AG09309 (cell line): Measurements from ENCODE around the gene SLX9.

Experiments
- DNase-seq: peaks from one replicate; pipeline ENCODE4 v3.0.0-alpha.2; 2010; ENCODE audit warnings: low read depth
- H3K4me3 ChIP-seq: 2 replicates; pipeline ENCODE4 v1.5.1; 2011; ENCODE audit warnings: mild to moderate bottlenecking, low read depth, low read length, moderate library complexity; ENCODE audit not compliant: control insufficient read depth
- TF ChIP-seq, protein P1 (sequence below): IDR thresholded peaks from 2 replicates; pipeline ENCODE4 v1.5.1; 2011; ENCODE audit warnings: mild to moderate bottlenecking, low read depth, low read length, inconsistent platforms; ENCODE audit not compliant: insufficient read depth, control insufficient read depth; ENCODE audit errors: missing control alignments

SLX9 gene

DNA sequence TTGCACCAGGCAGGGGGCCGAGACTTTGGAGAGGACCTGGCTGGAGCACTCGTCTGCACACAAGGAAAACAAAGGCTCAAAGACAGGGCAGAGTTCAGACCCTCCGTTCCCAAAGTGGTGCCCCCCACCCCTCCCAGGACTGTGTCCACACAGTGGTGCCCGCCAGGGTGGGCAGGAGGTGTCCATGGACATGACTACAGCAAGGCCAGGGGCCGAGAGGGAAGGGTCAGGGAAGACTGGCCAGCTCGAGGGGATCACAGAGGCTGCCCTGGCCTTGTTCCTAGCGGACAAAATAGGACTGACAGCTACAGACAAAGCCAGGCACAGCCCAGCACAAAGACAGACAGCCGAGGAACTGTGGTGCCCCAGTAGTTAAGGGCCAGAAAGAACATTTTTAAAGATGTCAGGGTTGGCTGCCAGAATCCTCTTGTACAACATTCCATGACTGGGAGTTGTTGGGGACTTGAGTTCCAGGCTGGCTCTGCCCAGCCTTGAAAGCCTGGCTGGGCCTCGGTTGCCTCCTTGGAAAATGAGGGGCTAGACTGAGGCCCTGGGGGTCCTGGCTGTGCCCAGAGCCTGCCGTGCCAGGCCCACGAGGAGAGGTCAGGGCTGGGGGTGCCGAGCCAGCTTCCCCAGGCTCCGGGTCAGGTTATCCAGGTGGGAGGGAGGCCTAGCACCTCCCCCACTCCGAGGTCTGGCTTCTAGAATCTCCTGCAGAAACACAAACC is 63.7 kb downstream of the SLX9 start:
- TF ChIP-seq, protein P1, sequence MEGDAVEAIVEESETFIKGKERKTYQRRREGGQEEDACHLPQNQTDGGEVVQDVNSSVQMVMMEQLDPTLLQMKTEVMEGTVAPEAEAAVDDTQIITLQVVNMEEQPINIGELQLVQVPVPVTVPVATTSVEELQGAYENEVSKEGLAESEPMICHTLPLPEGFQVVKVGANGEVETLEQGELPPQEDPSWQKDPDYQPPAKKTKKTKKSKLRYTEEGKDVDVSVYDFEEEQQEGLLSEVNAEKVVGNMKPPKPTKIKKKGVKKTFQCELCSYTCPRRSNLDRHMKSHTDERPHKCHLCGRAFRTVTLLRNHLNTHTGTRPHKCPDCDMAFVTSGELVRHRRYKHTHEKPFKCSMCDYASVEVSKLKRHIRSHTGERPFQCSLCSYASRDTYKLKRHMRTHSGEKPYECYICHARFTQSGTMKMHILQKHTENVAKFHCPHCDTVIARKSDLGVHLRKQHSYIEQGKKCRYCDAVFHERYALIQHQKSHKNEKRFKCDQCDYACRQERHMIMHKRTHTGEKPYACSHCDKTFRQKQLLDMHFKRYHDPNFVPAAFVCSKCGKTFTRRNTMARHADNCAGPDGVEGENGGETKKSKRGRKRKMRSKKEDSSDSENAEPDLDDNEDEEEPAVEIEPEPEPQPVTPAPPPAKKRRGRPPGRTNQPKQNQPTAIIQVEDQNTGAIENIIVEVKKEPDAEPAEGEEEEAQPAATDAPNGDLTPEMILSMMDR, result no peak
- DNase-seq, result no peak
- H3K4me3 ChIP-seq, result no peak overlapping the region

DNA sequence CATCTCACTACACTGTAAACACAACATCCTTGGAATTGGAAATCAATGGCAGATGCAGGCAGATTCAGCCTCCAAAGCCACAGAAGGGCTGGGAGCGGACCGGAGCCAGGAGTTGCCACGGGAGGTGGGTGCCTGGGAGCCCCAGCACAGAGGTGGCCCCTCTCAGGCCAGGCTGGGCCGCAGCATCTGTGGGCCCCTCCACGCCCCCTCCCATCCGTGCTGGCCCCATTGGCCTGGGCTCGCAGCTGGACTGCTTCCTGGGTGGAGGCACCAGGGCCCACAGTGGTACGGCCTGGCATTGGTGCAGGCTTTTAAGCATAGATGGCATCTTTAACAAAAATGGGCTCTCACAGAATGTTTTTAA is 64.2 kb downstream of the SLX9 start:
- DNase-seq, result no peak

GRCh38 chr21:45004481-45005247 is 64.8 kb downstream of the SLX9 start:
- DNase-seq, result no peak
- TF ChIP-seq, protein P1, result no peak
- no peak overlapping the region for H3K4me3 ChIP-seq

More for the DNA sequence above, 64.2 kb downstream of the SLX9 start:
- TF ChIP-seq, protein P1, result no peak
- no peak overlapping the region for H3K4me3 ChIP-seq

GRCh38 chr21:45006536-45007095 is 66.8 kb downstream of the SLX9 start:
- TF ChIP-seq, protein P1, result no peak
- DNase-seq, result no peak
- no peak overlapping the region for H3K4me3 ChIP-seq

DNA sequence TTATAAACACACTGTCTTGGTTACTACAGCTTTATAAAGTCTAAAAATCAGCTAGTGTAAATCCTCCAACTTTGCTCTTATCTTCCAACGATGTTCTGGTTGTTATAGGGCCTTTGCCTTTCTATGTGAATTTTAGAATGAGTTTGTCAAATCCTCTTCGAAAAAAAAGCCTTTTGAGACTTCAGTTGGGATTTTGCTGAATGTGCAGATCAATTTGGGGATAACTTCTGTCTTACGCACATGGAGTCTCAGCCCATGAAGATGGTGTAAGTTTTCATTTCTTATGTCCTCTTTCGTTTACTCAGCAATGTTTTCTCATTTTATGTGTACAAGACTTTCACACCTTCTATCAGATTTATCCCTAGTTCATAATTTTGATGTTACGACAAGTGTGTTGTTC is 69.8 kb downstream of the SLX9 start:
- no peak overlapping the region for H3K4me3 ChIP-seq
- TF ChIP-seq, protein P1, result no peak
- DNase-seq, result no peak

DNA sequence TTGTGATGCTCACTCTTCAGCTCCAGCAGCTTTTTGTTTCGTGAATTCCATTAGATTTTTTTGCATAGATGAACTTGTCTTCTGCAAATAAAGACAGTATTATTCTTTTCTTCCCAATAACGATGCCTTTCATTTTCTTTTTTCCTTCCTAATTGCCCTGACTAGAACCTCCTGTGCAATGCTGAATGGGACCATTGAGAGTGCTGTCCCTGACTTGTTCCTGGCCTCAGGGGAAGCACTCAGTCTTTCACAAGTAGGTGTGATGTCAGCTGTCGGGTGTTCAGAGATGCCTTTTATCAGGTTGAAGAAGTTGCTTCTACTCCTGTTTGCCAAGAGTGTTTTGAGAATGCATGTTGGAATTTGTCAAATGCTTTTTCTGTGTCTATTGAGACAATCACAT is 70.3 kb downstream of the SLX9 start:
- H3K4me3 ChIP-seq, result no peak overlapping the region
- TF ChIP-seq, protein P1, result no peak
- no peak for DNase-seq
